ENCODE measurements around the gene GPR75. TPM values are rescaled to one million over a fixed set of nuclear protein-coding genes. Genes with fewer than 3 reads are reported as not detected.

The GPR75 gene
- total and polyA plus RNA-seq, 2 of the 8 experiments (the other 6 are each of a cell fraction or from before 2014, with no cell fraction given): 3.5 to 4.3 TPM

DNA sequence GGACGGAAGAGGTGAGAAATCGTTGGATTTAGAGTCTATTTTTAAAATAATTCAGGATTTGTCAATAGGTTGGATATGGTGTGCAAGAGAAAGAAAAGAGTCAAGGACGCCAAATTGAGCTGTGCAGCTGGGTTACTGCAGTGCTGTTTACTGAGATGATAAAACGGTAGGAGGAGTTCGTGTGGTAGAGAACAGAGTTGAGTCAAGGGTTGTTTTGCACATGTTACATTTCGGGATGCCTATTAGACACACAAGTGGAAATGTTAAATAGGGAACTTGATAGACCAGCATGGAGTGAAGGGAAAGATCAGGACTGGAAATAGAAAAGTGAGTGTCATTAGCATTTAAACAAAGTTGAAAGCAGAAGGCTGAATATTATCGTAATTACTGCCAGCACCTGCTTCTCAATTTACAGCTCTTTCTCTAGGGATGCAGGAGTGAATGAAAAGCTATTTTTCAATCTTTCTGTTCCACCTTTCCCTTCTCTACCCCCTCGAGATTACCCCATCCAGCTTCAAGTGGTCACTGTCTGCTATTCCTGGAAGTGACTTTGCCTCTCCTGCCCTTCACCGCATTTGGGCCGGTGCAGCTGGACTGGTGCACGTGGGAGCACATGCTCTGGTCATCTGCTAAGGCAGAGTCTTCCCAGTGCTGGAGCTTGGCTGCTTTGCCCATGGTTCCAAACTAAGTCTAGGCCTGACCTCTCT, 30.3 kb downstream of the GPR75 start:
- no peaks in the 10 kb centered on the region for H3K79me1 ChIP-seq (ENCODE audit: low read depth, low read length)
- no peak overlapping the region for H3K23ac ChIP-seq (ENCODE audit: insufficient read length)
- H2BK120ac ChIP-seq (replicated peaks; ENCODE audit: low read depth, low read length): no peak overlapping the region
- 81 to 100% methylated on average over 2 to 11 of the region's 11 CpGs for WGBS, 2 experiments (ENCODE audit: extremely low coverage in 1 of 2, insufficient coverage in 1 of 2, insufficient read length in 1 of 2, insufficient replicate concordance in 2 of 2, low coverage in 1 of 2, low lambda C conversion rate in 2 of 2, missing lambda C conversion rate in 1 of 2)
- no peaks in the 10 kb centered on the region for H3K23me2 ChIP-seq (ENCODE audit: low read depth, low read length)
- no peak overlapping the region for H3K18ac ChIP-seq (ENCODE audit: extremely low read depth, low read length)
- FAIRE-seq (no peak), DNase-seq (ENCODE audit: low read depth in 1 of 2, low spot score in 2 of 2) (no peak)
- H3K14ac ChIP-seq (ENCODE audit: insufficient read length): no peak overlapping the region
- H3K79me2 ChIP-seq (ENCODE audit: control insufficient read depth in 1 of 2, insufficient read depth in 2 of 2, low read length in 2 of 2): no peaks in the 10 kb centered on the region
- H4K8ac ChIP-seq (ENCODE audit: extremely low read depth, insufficient read depth, low read length): no peak overlapping the region
- no peaks in the 10 kb centered on the region for H3K36me3 ChIP-seq (ENCODE audit: control insufficient read depth in 2 of 4, insufficient read depth in 4 of 4, low read length in 3 of 4)
- ChIA-PET POLR2A (ENCODE audit: partially characterized antibody) (interaction anchor here (0.7 kb wide), 1 partner anchor 10 kb away, joined by 3 read pairs; no protein-coding TSS in a partner anchor), CTCF (ENCODE audit: partially characterized antibody) (no interaction called here)
- no peak overlapping the region for H3K27ac ChIP-seq (ENCODE audit: low read depth, low read length)
- H4K91ac ChIP-seq (replicated peaks; ENCODE audit: insufficient read length, low read length): no peak overlapping the region
- H2BK5ac ChIP-seq (ENCODE audit: low read depth, low read length): no peak overlapping the region
- H2BK15ac ChIP-seq (ENCODE audit: low read length): no peak overlapping the region
- H3K4me3 ChIP-seq (ENCODE audit: extremely low read depth in 1 of 4, insufficient read depth in 2 of 4, low read depth in 3 of 4, low read length in 4 of 4): no peak overlapping the region
- peaks cover 0 to 10% (median 8%) of the 10 kb centered on the region in 4 experiments; a peak in 5 of 7 replicates for H3K4me1 ChIP-seq (replicated peaks in 1 of 4; ENCODE audit: control insufficient read depth in 3 of 4, insufficient read depth in 4 of 4, low read length in 3 of 4)
- H2AFZ ChIP-seq (ENCODE audit: low read length): no peak overlapping the region
- H3K4ac ChIP-seq (replicated peaks; ENCODE audit: insufficient read length, low read depth, low read length): no peak overlapping the region
- no peak overlapping the region for H3K4me2 ChIP-seq (ENCODE audit: insufficient read depth in 1 of 2, low read depth in 2 of 2, low read length in 2 of 2)
- H2BK12ac ChIP-seq (ENCODE audit: low read depth, low read length): no peak overlapping the region
- no peaks in the 10 kb centered on the region for H4K20me1 ChIP-seq (replicated peaks in 1 of 2; ENCODE audit: control insufficient read depth in 1 of 2, insufficient read depth in 2 of 2, low read length in 2 of 2)
- no peak overlapping the region for H3K9ac ChIP-seq (replicated peaks in 1 of 4; ENCODE audit: extremely low read depth in 1 of 4, low read depth in 3 of 4, low read length in 3 of 4)
- no peaks in the 10 kb centered on the region for H3K9me3 ChIP-seq (ENCODE audit: insufficient read depth in 2 of 2, low read depth in 1 of 2, low read length in 1 of 2)
- no peak overlapping the region for H3K56ac ChIP-seq (replicated peaks; ENCODE audit: insufficient read length, low read depth, low read length)
- H2AK5ac ChIP-seq (ENCODE audit: low read depth, low read length): no peak overlapping the region
- H4K5ac ChIP-seq (ENCODE audit: insufficient read length, low read depth, low read length): no peak overlapping the region
- H3K27me3 ChIP-seq (replicated peaks in 1 of 4; ENCODE audit: control insufficient read depth in 3 of 4, extremely low read depth in 1 of 4, insufficient read depth in 3 of 4, low read length in 3 of 4): no peaks in the 10 kb centered on the region
- no peak overlapping the region for H2BK20ac ChIP-seq (ENCODE audit: low read length)
- TF ChIP-seq HDAC2 (IDR thresholded peaks at IDR 0.05; ENCODE audit: borderline replicate concordance in 1 of 2, low read depth in 2 of 2, low read length in 2 of 2) (no peak), ZNF274 (IDR thresholded peaks at IDR 0.05; ENCODE audit: borderline replicate concordance, extremely low read depth, low read length) (no peak), JUND (IDR thresholded peaks at IDR 0.05; ENCODE audit: low read length) (no peak), BRCA1 (IDR thresholded peaks at IDR 0.05; ENCODE audit: low read depth, low read length) (no peak), CTBP2 (IDR thresholded peaks at IDR 0.05; ENCODE audit: borderline replicate concordance, insufficient read depth, insufficient read length, low read length) (no peak), CBX8 (IDR thresholded peaks at IDR 0.05; ENCODE audit: borderline replicate concordance, low read depth, low read length) (no peak), MAFK (IDR thresholded peaks at IDR 0.05; ENCODE audit: low read depth, low read length) (no peak), BCL11A (IDR thresholded peaks at IDR 0.05; ENCODE audit: low read depth in 2 of 2, low read length in 2 of 2) (no peak), POLR2A (IDR thresholded peaks at IDR 0.05; ENCODE audit: control extremely low read depth in 1 of 2, low read depth in 2 of 2, low read length in 2 of 2) (no peak), SIN3A (conservative IDR thresholded peaks at IDR 0.05 in 1 of 2, IDR thresholded peaks at IDR 0.05 in 1 of 2; ENCODE audit: low read depth in 1 of 2, low read length in 2 of 2) (no peak), FOSL1 (IDR thresholded peaks at IDR 0.05; ENCODE audit: insufficient read depth, low read depth, low read length) (no peak), CHD1 (IDR thresholded peaks at IDR 0.05; ENCODE audit: low read depth, low read length) (no peak), NRF1 (IDR thresholded peaks at IDR 0.05; ENCODE audit: low read depth, low read length) (no peak), SRF (IDR thresholded peaks at IDR 0.05; ENCODE audit: low read depth, low read length) (no peak)

Data from H1 (cell line).